Measurements from ENCODE around the gene VEGFB. TPM values are rescaled to one million over a fixed set of nuclear protein-coding genes. Genes with fewer than 3 reads are reported as not detected.

VEGFB gene
- total and polyA plus RNA-seq, 2 of the 8 experiments (the other 6 are each of a cell fraction or from before 2014, with no cell fraction given) = 9.3 to 49.6 TPM

GRCh38 chr11:64198511-64198910, 35.9 kb upstream of the VEGFB start (continued):
- TF ChIP-seq SUZ12 (IDR thresholded peaks at IDR 0.05; ENCODE audit: low read length) (no peak), SIX5 (IDR thresholded peaks at IDR 0.05; ENCODE audit: low read depth, low read length) (no peak), MAFK (IDR thresholded peaks at IDR 0.05; ENCODE audit: low read depth, low read length) (no peak), CTBP2 (IDR thresholded peaks at IDR 0.05; ENCODE audit: borderline replicate concordance, insufficient read depth, insufficient read length, low read length) (no peak), ASH2L (IDR thresholded peaks at IDR 0.05; ENCODE audit: low read length) (no peak), RAD21 (IDR thresholded peaks at IDR 0.05 in 1 of 2, conservative IDR thresholded peaks at IDR 0.05 in 1 of 2; ENCODE audit: low read depth in 2 of 2, low read length in 2 of 2) (no peak), NANOG (IDR thresholded peaks at IDR 0.05; ENCODE audit: insufficient read depth, low read depth, low read length, poor library complexity, severe bottlenecking) (no peak), CBX5 (IDR thresholded peaks at IDR 0.05; ENCODE audit: low read depth, low read length) (no peak)

Data from H1 (cell line).